ENCODE data around the gene EME2. TPM values are rescaled to one million over a fixed set of nuclear protein-coding genes. Genes with fewer than 3 reads are reported as not detected.
"Not testable (repeated sequence)": the region's sequence is repeated elsewhere in the genome, so short reads cannot be mapped to it uniquely, and the experiment has no call there.

The EME2 gene
- polyA plus RNA-seq, 1 donor: 5.7 TPM

- DNase-seq (ENCODE audit: low read depth): no peak
Measured at GRCh38 chr16:1791256-1791942, 18.8 kb downstream of the EME2 start.

DNA sequence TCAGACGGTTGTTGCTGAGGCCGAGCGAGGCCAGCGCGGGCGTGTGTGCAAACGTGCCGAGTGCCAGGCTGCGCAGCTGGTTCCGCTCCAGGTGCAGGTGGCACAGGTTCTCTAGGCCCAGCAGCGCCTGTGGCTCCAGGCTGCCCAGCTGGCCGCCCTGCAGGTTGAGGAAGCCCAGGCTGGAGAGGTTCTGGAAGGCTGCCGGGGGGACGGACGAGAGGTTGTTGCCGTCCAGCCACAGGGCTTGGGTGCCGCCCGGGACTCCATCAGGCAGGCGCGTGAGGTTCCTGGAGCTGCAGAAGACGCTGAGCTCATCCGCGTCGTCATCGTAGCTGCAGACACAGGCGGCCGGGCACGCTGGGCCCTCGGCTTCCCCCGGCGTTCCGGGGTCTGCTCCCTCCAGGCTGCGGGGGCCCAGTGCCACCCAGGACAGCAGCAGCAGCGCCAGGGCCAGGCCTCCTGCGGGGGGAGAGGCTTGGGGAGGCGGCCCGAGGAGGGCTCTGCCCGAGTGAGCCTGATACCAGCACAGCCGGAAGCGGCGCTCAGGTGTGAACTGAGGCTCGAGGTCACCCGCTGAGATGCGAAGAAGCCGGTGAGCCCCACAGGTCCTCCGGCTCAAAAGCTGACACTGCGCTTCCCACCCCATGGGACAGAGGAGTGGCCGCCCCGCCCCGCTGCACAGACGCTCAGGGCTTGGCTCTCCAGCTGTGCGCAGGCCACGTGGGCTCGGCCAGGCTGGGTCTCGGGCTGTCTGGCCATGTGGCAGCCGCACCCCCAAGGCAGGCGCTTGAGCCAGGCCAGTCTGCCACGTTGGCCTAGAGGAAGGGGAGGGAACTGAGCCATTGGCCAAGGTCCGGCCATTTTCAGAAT lies 19.6 kb downstream of the EME2 start:
- DNase-seq (ENCODE audit: low read depth): no peak

GRCh38 chr16:1792836-1793577 lies 20.4 kb downstream of the EME2 start:
- DNase-seq (ENCODE audit: low read depth): no peak

- DNase-seq (ENCODE audit: low read depth): no peak
Measured at GRCh38 chr16:1793578-1794220, 21.1 kb downstream of the EME2 start, which contains the start of gene IGFALS. Gene IGFALS (minus strand): TSS chr16:1793705. CDS start chr16:1793652, 53 bp downstream.

GRCh38 chr16:1794221-1794871 lies 21.7 kb downstream of the EME2 start:
- no peak for DNase-seq (ENCODE audit: low read depth)

DNA sequence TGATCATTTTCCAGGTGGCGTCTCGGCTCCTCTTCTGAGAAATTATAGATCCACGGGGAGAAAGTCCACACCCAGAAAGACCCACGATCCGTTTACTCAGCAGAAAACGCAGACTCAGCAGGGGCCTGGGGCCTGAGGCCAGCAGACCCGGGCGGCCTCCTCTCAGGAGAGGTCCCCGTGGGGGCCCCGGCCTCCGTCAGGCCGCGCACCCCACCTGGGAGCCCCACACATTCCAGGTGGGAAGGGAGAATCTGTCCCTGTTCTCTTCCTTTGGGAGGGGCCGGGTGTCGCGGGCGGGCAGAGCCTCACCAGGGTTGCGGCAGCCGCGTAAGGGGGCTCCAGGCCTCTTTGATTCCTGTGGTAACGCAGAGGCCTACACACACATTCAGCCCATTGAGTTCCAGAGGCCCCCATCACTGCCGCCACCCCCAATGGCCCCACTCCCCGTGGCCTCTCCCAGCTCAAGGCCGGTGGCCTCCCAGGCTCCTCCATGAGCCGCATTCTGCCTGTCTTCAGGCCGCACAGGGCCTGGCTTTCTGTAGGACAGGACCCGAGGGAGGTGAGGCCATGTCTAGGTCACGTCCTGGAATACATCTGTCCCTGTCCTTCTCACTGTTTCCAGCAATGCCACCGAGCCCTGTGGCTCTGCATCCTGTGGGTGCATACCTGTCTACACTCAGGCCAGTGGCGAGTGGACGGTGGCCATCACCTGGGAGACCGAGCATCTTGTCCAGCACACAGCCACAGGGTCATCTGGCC lies 22.5 kb downstream of the EME2 start:
- no peak for DNase-seq (ENCODE audit: low read depth)

GRCh38 chr16:1799263-1799662 lies 26.7 kb downstream of the EME2 start:
- DNase-seq (ENCODE audit: low read depth): not testable (repeated sequence)

- DNase-seq (ENCODE audit: low read depth): no peak
Measured at GRCh38 chr16:1800701-1801100, 28.1 kb downstream of the EME2 start.

- DNase-seq (ENCODE audit: low read depth): no peak
Measured at GRCh38 chr16:1807626-1808025, 35.0 kb downstream of the EME2 start.

DNA sequence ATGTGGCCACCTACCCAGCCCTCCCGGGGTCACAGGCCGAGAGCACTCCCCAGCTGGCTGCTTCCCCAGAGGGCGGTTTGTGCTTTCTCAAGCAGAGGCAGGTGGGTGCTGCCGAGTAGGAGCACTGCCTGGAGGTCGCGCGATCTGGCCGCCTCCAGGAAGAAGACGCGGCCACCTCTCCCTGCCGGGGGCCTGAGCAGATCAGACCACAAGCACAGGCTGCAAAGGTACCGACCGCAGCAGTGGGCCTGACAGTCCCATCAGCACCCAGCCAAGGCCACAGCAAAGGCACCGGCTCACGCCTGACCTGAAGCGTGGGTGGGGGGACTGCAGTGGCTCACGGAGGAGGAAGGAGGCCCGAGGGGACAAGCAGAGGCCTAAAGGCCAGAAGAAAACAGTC lies 36.1 kb downstream of the EME2 start:
- DNase-seq (ENCODE audit: low read depth): no peak

DNA sequence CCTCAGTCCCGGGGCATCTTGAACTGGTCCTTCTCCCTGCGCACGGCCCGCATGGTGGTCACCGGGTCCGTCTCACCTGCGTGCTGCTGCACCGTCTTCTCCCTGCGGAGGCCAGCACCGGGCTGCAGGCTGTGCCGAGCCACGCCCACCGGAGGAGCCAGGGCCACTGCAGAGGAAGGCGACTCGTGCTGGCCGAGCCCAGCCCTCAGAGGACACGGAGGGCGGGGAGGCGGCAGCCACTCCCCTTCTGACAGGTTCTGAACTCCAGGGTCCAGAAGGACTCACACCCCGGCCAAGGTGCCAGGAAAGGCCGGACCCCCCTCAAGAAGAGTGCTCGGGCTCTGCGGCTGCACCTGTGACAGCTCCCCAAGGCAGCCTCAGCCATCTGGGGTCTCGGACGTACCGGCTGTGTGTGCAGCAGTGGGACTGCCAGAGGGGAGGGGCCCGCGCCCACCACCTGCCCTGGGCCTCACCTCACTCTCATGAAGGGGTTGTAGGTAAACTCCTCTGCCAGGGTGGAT lies 36.7 kb downstream of the EME2 start:
- DNase-seq (ENCODE audit: low read depth): no peak

GRCh38 chr16:1810106-1810505 lies 37.5 kb downstream of the EME2 start:
- no peak for DNase-seq (ENCODE audit: low read depth)

DNA sequence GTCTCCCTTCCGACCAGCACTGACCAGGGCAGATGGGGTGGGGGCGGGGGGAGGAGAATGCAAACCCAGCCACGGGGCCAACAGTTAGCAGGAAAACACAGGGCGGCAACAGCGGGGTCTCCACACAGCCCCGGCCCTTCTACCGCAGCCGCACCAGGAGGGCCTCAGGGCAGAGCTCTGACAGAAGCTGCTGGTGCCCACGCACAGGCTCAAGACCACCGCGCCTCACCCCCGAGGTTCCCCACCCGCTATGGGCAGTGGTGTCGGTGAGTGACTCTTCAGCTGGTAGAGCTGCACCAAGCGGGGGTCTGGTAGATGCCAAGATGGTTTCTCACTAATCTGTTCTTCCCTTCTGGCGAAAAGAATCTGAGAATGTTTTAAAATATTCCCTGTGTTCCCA lies 37.9 kb downstream of the EME2 start:
- no peak for DNase-seq (ENCODE audit: low read depth)

GRCh38 chr16:1812732-1813163 lies 40.1 kb downstream of the EME2 start:
- no peak for DNase-seq (ENCODE audit: low read depth)

GRCh38 chr16:1815461-1815860 lies 42.9 kb downstream of the EME2 start:
- DNase-seq (ENCODE audit: low read depth): no peak

DNA sequence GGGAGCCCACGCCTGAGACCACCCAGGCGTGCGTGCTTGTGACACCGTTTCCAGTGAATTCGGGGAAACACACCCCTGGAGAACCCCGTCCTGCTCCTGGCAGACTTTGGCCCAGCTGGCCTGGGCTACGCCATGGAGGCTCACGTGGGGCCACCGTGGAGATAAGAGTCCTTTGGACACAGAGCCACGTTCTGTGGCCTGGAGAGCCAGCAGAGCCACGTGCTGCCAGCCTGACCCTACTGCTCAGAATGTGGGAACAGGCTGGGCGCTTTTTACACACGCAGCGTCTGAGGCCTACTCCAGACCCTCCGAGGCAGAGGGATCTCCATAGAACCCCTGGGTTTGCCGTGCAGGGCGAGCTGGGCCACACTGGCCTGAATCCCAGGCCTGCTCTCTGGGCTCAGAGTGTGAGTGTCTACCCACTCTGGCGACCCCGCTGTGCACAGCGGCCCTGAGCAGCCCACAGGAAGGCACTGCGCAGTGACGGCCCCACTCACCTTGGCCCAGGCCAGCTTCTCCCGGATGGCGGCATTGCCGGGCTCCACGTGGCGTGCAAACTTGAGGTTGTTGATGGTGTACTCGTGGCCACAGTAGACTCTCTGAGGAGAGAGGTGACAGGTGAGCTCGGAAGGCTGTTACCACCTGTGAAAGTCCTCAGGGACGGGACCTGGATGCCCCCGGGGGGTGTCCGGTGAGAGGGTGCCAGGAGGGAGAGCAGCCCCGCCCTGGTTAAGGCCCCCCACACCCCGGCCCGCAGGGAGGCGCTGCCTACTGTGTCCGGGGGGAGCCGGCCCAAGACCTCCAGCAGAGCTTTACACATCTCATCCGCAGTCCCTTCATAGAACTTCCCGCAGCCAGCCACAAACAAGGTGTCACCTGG lies 44.0 kb downstream of the EME2 start:
- DNase-seq (ENCODE audit: low read depth): no peak

DNA sequence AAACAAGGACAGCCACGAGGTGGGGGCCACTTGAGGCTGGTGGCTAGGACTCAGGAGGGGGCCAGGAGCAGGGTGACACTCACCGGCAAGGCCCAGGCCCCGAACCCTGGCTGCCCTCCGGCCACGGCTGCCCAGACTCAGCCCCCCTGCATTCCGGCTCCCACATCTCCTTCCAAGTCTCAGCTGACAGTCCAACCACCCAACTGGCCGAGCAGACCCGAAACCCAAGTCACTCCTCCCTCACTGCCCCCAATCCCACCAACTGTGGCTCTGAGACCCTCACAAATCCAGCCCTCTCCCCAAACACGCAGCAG lies 44.6 kb downstream of the EME2 start:
- DNase-seq (ENCODE audit: low read depth): no peak

- no peak for DNase-seq (ENCODE audit: low read depth)
Measured at GRCh38 chr16:1817716-1818115, 45.1 kb downstream of the EME2 start.

DNA sequence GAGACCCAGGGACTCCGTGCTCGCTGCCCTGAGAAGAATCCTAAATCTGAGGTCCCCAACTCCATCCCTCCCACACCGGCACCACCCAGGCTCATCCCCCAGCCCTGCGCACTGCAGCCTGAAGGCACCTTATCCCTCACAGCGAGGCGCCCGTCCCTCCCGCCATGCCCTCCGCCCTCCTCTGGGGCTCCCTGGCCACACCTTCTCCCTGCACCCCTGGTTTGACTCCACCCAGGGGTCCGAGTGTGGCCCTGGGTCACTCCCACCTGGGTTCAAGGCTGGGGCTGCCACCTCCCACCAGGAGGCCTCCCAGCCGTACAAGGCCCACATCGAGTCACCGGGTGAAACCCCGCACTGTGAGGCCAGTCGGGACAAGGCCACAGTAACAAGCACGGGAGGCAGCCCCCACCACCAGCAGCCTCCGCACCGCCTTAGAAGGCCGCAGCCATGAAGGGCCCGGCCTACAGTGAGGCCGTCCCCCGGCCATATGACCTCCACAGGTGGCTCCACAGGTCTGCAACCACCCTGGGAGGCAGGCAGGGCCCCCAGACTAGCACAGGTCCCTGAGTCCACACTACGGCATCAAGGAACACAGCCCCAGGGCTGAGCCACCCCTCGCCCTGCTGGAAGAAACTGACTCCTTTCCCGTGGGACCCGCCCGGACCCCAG lies 45.7 kb downstream of the EME2 start:
- no peak for DNase-seq (ENCODE audit: low read depth)

All from forelimb muscle (tissue), 1 donor.